A673 (cell line): ENCODE data around the gene EYS.

ENCODE experiments used
- CTCF ChIP-seq: fragments of 300-800, 200-600 bp; sonication (generic); conservative IDR thresholded peaks from 2 replicates; pipeline ENCODE4 v1.5.1; 2017; ENCODE audit warnings: low read depth, mild to moderate bottlenecking, antibody characterized with exemption, low read length, moderate library complexity, mixed read lengths
- EZH2 ChIP-seq: fragments of 200-600 bp; sonication (generic); IDR thresholded peaks from 2 replicates; pipeline ENCODE4 v1.6.1; 2017; ENCODE audit warnings: borderline replicate concordance, low read depth, mild to moderate bottlenecking, mixed read lengths, antibody characterized with exemption, low read length; ENCODE audit not compliant: poor library complexity, severe bottlenecking

- no peak for TF ChIP-seq EZH2
- TF ChIP-seq CTCF: no peak
Observed at GRCh38 chr6:65199121-65199520, 507.9 kb downstream of the EYS start.
